GM19099 (cell line): ENCODE measurements around the gene RAB3GAP1.

Experiments
- POLR2A ChIP-seq: IDR thresholded peaks from 3 replicates; pipeline ENCODE4 v1.6.1; 2011; ENCODE audit warnings: low read depth; ENCODE audit not compliant: insufficient read length; ENCODE audit errors: extremely low read depth

Gene RAB3GAP1

GRCh38 chr2:135052042-135052876 is at the start of gene RAB3GAP1:
Gene RAB3GAP1, plus strand, starts transcription at chr2:135052292. Its CDS starts 16 bp downstream, at chr2:135052308.
- peak; percentile 86 for TF ChIP-seq POLR2A

GRCh38 chr2:135002836-135003235 is 49.3 kb upstream of the RAB3GAP1 start:
- no peak for TF ChIP-seq POLR2A

GRCh38 chr2:135004005-135004746 is 47.9 kb upstream of the RAB3GAP1 start:
- TF ChIP-seq POLR2A: no peak

GRCh38 chr2:135005753-135006152 is 46.3 kb upstream of the RAB3GAP1 start:
- no peak for TF ChIP-seq POLR2A

- no peak for TF ChIP-seq POLR2A
Observed at GRCh38 chr2:135009339-135009738, 42.8 kb upstream of the RAB3GAP1 start.

- TF ChIP-seq POLR2A: no peak
Observed at GRCh38 chr2:135010200-135010942, 41.7 kb upstream of the RAB3GAP1 start.

GRCh38 chr2:135011633-135012032 is 40.5 kb upstream of the RAB3GAP1 start:
- TF ChIP-seq POLR2A: no peak

GRCh38 chr2:135021618-135022017 is 30.5 kb upstream of the RAB3GAP1 start:
- TF ChIP-seq POLR2A: no peak

GRCh38 chr2:135022952-135023880 is 28.9 kb upstream of the RAB3GAP1 start:
- no peak for TF ChIP-seq POLR2A

- TF ChIP-seq POLR2A: no peak
Observed at GRCh38 chr2:135023886-135024485, 28.1 kb upstream of the RAB3GAP1 start.

- no peak for TF ChIP-seq POLR2A
Observed at GRCh38 chr2:135029481-135030134, 22.5 kb upstream of the RAB3GAP1 start.

- no peak for TF ChIP-seq POLR2A
Observed at GRCh38 chr2:135030826-135031225, 21.3 kb upstream of the RAB3GAP1 start.

GRCh38 chr2:135037831-135038230 is 14.3 kb upstream of the RAB3GAP1 start:
- TF ChIP-seq POLR2A: no peak
